ENCODE measurements around the gene LRRC3. TPM values are rescaled to one million over a fixed set of nuclear protein-coding genes. Genes with fewer than 3 reads are reported as not detected.

The LRRC3 gene
- total RNA-seq, 1 experiment from 2014 or later: 0.48 TPM

DNA sequence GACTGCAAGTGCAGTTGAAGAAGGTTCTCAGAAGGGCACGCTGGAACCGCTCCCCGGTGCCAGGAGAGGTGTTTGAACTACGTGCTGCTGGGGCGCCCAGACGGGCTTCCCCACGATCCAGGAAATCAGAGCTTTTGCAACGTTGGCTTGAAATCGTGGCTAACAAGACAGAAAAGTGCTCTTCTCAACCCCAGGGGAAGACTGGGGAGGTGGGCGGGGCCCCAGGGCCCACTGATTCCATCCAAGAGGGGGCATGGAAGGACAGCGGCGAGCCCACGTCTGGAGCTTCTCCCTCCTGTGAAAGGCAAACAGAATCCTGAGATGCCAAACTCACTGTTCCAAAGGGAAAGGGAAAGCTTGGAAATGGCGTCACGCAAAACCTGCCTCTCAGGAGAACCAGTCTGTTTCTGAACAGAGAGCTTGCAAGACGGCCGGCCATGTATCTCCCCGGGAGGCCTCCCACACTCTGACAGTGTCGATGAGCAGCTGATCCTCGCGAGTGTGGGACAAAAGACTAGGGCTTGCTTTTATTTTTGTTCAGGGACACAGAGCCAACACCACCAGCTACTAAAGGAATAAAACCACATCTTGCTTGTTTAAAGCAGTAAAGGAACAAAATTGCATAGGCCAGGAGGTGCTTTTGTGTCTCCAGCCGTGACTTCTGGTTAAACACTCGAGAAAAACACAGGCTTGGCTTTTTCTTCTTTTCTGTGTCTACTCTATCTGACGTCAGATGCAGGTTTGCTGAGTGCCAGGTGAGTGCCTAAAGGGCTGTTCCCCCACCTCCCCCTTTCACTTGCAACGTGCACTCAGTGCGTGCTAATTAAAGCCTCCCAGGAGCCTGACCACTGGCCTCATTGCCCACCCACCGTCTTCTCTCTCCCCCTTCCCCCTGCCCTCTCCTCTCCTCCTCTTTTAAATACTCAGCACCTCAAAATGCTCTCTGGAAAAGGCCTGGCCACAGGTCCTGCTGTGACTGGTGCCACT is 41.5 kb downstream of the LRRC3 start:
- CTCF ChIA-PET: no interaction called here
- no peak for DNase-seq
- Histone ChIP-seq H3F3A (ENCODE audit: insufficient read depth, low read depth) (no peaks in the 10 kb centered on the region), H3K27ac (no peak overlapping the region), H3K4me1 (replicated peaks; ENCODE audit: insufficient read depth) (no peaks in the 10 kb centered on the region), H4K20me1 (ENCODE audit: insufficient read depth) (no peaks in the 10 kb centered on the region), H3K27me3 (ENCODE audit: insufficient read depth, low read depth) (peaks cover 97% of the 10 kb centered on the region), H2AFZ (no peak overlapping the region), H3K9me3 (ENCODE audit: insufficient read depth, low read depth) (no peaks in the 10 kb centered on the region), H3K4me2 (no peak overlapping the region), H3K36me3 (ENCODE audit: low read depth) (no peaks in the 10 kb centered on the region), H3K4me3 (no peak overlapping the region), H3K9me2 (ENCODE audit: insufficient read depth) (no peaks in the 10 kb centered on the region), H3K79me2 (ENCODE audit: low read depth) (no peaks in the 10 kb centered on the region)
- POLR2A ChIA-PET (ENCODE audit: unreplicated experiment): no interaction called here
- intact Hi-C loops (cut with micrococcal nuclease; ENCODE audit: unreplicated experiment): no loop called here
- no TSS peak for BruUV-seq (replicated peaks)
- TF ChIP-seq CTCF (conservative IDR thresholded peaks at IDR 0.05) (no peak), EZH2 (IDR thresholded peaks at IDR 0.05; ENCODE audit: low read depth) (no peak)

DNA sequence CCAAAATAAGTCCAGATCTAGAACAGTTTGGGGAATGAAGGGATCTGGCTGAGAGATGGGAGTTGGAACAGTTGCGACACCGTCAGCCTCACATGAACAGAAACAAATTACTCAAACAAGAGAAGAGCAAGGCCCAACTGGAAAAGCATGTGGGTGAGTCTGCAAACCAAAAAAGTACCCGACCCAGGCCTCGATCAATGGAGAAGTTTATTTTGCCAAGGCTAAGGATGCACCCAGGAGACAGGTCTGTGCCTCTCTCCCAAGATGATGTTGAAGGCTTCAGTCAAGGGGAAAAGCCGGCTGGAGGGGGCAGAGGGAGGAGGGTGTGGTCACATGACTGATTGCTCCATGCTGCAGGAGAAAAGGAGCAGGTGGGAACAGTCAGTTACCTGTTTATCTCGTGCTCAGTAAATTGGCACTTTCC is 42.4 kb downstream of the LRRC3 start:
- CTCF ChIA-PET: no interaction called here
- POLR2A ChIA-PET (ENCODE audit: unreplicated experiment): no interaction called here

More for the DNA sequence above, 42.4 kb downstream of the LRRC3 start:
- DNase-seq: no peak
- no peaks in the 10 kb centered on the region for H3K4me1 ChIP-seq (replicated peaks; ENCODE audit: insufficient read depth)
- H3K9me2 ChIP-seq (ENCODE audit: insufficient read depth): no peaks in the 10 kb centered on the region
- H3K79me2 ChIP-seq (ENCODE audit: low read depth): no peaks in the 10 kb centered on the region
- no peaks in the 10 kb centered on the region for H3K9me3 ChIP-seq (ENCODE audit: insufficient read depth, low read depth)
- no peaks in the 10 kb centered on the region for H3F3A ChIP-seq (ENCODE audit: insufficient read depth, low read depth)
- no peaks in the 10 kb centered on the region for H3K36me3 ChIP-seq (ENCODE audit: low read depth)
- intact Hi-C loops (cut with micrococcal nuclease; ENCODE audit: unreplicated experiment): no loop called here
- peaks cover 99% of the 10 kb centered on the region for H3K27me3 ChIP-seq (ENCODE audit: insufficient read depth, low read depth)
- no peak for TF ChIP-seq EZH2 (IDR thresholded peaks at IDR 0.05; ENCODE audit: low read depth)
- no peak for TF ChIP-seq CTCF (conservative IDR thresholded peaks at IDR 0.05)
- no peak overlapping the region for H3K4me2 ChIP-seq
- H4K20me1 ChIP-seq (ENCODE audit: insufficient read depth): no peaks in the 10 kb centered on the region
- H3K27ac ChIP-seq: no peak overlapping the region
- H2AFZ ChIP-seq: no peak overlapping the region
- no peak overlapping the region for H3K4me3 ChIP-seq
- no TSS peak for BruUV-seq (replicated peaks)
